T-helper 2 cell treated with Interferon-gamma antibody and Interleukin-4, amounts not matched to agents 100 ng/mL and 5 ng/mL, for 36 hours (primary cell): ENCODE measurements around the gene AHCYL1. TPM values are rescaled to one million over a fixed set of nuclear protein-coding genes. Genes with fewer than 3 reads are reported as not detected.
"Not testable (repeated sequence)": the region's sequence is repeated elsewhere in the genome, so short reads cannot be mapped to it uniquely, and the experiment has no call there.

Source experiments
- intact Hi-C: fragments of 100-400 bp; cut with micrococcal nuclease; formaldehyde crosslinking; loops from one replicate; pipeline ENCODE4 v1.15.1; 2023
- total RNA-seq: library from RNA; stranded (reverse); gene quantifications from 2 replicates; pipeline ENCODE4 v1.2.3, GENCODE V29; 2022

The AHCYL1 gene
- 52.9 and 60.6 TPM in 2 replicates for total RNA-seq

DNA sequence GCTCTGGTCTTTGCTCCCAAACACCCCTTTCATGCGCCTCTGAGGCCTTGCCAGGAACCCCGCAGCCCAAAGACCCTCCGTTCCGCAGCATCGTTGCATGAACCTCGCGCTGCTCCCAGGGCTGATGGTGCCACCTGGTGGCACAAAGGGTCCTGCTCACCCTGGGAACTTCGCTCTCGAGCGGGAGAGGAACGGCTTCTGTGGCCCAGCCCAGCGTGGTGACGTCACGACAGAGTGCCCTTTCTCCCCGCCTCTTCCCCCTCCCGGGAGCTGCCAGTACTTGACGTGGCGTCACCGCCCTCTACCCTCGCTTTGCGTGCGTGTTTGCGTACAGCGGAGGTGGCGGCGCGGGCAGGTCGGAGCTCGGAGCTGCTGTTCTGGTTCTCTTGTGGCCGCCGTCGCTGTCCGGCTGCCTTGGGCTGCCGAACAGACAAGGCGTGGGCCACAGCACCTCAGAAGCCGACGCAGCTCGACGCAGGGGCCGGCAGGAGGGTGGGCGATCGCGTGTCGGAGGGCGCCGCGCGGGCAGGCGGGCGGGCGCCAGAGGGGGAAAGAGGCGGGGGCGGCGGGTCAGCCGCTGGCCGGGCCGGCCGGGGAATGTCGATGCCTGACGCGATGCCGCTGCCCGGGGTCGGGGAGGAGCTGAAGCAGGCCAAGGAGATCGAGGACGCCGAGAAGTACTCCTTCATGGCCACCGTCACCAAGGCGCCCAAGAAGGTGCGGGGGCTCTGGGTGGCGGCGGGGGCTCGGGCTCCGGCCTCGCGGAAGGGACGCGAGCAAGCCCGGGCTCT is at the start of gene AHCYL1:
AHCYL1 (plus strand) TSS at position 310 of the 791 bp plus-strand sequence; CDS start at position 598, 288 bp downstream.
- intact Hi-C loops, result loop anchor here (1.0 to 5.0 kb wide), 7 partner anchors 26 to 438 kb away; partner anchors contain the start of gene STRIP1

DNA sequence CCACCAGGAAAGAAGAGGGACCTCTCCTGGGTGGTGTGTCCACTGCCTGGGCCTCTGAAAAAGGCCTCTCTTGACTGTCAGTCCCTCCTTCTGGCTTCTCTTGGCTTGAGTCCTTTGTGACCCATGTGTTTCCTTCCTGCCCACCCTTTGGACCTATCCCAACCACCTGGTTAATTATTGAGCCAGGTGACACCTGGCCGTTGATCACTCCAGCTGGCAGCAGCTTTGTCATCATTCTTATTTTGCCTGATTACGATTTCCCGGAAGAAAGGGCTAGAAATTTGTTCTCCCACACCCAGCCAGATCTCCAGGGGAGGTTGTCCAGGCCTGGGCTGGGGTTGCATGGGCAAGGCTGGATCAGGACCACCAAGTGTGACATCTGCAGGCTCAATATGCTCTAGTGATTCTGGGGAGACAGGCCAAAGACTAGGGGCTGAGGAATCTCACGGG is 49.1 kb upstream of the AHCYL1 start:
- intact Hi-C loops, result no loop called here

DNA sequence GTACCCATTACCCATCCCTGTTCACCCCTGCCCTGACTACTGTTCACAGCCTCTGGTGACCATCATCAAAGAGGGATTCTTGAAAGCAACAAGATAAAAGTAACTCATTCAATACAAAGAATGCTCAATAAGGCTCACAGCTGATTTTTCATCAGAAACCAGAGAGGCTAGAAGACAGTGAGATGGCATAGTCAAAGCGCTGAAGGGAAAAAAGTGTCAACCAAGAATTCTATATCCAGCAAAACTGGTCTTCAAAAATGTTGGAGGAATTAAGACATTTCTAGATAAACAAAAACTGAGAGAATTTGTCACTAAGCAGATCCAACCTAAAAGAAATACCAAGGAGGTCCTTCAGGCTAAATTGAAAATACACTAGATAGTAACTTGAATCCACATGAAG is 46.8 kb upstream of the AHCYL1 start:
- intact Hi-C loops, result no loop called here

DNA sequence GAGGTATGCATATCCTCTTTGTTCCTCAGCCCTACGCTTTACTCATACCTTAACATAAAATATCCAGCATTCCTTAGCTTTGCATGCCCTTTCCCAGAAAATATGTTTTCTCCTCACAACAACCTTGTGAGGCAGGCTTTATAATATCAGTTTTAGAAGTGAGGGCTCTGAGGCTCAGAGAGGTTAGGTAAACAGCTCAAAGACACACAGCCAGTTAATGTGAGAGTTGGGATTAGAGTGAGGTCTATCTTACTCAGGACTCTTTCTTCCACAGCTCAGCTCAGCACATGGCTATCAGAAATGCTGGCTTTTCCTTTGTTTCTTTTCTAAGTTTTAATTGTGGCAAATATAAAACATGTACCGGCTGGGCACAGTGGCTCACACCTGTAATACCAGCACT is 46.0 kb upstream of the AHCYL1 start:
- intact Hi-C loops, result no loop called here

DNA sequence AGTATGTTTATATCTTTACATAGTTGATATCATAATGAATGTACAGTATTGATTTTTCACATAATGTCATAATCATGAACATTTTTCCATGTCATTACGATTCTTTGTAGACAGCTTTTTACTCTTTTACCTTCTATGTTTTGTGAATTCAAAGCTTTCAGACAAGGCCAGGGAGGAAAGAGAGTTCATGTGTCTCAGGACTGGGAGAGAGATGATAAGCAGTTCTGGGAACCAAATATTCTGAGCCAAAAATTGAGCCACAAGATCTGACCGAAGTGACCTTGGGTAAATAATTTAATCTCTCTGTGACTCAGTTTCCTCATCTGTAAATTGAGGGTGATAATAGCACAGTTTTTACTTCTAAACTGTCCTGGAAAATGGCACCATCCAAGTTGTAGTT is 42.1 kb upstream of the AHCYL1 start:
- intact Hi-C loops, result no loop called here

DNA sequence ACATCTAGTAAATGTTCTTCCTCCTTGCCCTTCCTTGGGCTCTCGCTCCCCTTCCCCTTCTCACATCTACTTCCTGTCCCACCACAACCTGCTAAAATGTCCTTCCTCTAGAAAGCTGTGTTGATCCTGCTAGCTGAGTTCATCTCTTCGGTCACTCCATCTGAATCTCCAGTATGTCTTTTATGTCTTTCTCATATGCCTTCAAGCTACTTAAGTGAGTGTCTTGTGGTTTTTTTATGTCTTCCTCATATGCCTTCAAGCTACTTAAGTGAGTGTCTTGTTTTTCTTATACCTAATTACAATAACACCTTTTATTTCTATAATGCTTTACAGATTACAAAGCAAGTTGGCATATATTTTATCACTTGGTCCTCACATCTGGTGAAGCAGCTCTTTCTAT is 40.0 kb upstream of the AHCYL1 start:
- intact Hi-C loops, result no loop called here

DNA sequence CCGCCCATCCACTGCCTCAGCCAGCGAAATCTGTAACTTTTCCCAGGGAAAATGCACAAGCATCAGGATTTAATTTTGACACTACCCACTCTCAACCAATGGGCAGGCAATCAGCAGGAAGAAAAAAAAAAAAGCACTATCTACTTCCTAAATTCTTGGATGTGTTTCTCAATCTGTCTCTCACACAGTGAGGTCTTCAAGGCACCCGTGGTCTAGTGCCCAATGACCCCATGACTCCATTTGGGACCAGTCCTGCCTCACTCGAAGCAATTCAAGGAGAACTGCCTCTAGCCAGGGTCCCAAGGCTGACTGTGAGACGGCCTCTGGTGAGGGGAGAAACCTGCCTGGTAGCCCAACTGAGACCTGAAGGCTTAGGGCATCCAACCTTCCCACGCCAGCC is 38.1 kb upstream of the AHCYL1 start:
- intact Hi-C loops, result no loop called here

DNA sequence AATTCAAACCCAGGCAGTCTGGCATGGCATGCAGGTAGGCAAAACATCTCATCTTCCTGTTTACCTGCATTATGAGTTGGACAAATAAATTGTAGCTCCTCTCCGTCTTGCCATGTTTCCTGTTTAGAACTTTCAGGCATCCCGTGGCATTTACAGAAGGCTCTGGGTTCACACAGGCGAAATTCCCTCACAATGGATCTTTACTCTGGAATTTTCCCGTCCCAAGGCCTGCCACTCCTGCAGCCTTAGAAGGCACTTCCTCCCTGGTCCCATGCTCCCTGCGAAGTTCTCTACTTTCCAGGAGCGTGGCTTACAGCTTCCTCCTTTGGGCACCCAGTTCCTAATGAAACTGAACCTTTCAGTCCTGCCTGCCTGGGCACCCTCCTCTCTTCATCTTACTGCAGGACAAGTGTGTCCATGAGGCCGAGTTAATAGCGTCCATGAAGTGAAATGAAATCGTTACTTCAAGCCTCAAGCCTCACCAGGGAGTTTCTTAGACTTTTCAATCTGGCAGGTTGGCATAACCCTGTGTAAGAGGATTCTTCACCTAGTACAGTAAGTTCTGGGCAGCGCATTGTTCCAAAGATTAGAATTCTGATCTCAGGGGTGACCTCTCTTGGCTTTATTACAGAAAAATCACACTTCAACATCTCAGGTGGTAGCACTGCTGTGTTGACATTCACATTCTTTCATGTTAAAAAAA is 36.8 kb upstream of the AHCYL1 start:
- intact Hi-C loops, result no loop called here

DNA sequence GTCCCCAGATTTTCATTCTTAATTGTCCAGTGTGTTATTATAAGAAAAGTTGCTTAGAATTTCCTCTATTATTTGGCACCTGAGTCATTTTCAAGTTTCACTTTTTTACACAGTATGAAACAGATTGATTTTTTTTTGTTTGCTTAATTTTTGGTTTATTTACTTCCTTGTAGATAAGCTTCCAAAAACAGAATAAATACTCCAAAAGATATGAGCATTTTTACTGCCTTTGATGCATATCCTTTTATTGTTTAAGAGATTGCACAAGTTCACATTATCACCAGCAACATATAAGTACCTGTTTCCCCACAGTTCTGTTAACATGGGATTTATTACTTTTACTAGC is 36.3 kb upstream of the AHCYL1 start:
- intact Hi-C loops, result no loop called here

DNA sequence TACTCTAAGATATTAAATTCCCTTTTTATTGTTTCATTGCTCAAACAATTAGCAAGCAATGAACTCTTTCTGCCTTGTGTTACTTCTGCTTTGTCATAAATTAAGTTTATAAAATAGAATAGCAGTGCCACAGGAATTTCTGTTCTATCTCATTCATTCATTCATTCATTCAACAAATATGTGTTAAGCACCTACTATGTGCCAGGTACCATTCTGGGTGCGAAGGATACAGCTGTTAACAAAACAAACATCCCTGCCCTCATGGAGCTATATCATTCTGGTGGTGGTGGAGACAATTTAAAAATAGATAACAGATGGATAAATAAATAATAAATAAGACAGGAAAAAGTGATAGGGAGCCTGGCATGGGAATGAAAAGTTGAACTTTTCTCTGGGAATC is 34.5 kb upstream of the AHCYL1 start:
- intact Hi-C loops, result no loop called here

DNA sequence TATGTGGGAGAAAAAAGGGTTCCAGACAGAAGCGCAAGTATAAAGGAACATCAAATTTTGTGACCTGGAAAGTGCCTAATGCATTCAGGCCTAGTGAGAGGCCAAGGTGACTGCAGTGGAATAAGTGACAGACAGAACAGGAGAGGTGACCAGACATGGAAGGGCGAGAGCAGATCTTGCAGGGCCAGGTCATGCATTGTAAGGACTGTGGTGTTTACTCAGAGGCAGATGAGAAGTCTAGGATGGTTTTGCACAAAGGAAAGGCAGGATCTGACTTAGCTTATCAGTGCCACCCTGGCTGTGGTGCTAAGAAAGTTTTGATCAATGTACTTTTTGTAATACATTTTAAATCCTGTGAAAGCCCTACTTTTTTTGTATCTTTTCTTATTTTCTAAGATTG is 34.1 kb upstream of the AHCYL1 start:
- intact Hi-C loops, result no loop called here

DNA sequence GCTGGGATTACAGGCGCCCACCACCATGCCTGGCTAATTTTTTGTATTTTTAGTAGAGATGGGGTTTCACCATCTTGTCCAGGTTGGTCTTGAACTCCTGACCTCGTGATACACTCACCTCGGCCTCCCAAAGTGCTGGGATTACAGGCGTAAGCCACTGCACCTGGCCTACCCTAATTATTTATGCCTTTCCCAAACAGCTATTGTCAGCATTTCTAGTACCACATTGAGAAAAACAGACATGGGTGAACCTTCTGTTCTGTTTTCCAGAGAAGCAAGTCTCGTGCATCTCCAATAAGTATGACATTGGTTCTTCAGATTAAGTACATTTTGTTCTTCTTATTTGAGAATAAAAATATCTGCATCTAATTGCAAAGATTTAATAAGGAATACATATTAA is 33.1 kb upstream of the AHCYL1 start:
- intact Hi-C loops, result not testable (repeated sequence)

DNA sequence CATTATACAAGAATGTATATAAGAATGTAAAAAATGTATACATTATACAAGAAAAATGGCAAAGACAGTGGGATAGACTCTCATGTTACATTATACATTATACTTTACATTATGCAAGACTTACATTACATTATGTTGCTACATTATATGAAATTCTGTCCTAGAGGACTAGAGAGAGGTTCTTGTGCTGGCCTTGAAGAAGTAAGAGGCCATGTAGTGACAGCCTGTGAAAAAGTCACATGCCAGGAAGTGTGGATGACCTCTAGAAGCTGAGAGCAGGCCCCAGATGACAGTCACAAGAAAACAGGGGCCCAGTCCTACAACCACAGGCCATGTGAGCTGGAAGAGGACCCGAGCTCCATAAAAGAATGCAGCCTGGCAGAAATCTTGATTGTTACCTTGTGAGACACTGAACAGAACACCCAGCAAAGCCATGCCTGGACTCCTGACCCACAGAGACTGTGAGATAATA is 30.5 kb upstream of the AHCYL1 start:
- intact Hi-C loops, result no loop called here

DNA sequence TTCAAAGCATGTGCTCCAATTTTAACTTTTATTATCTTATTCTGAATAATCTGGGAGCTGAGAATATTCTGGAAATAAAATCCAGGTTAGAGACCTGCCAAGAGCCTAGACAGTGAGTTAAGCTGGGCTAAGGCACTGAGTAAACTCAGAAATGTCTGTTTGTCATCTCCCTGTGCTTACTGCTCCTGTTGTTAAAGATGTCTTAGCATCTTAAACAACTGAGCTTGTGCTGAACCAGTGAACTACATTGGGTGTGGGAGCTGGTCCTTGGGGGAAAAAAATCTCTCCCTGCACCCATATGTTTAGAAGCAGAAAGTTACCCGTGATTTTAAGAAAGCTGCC is 25.0 kb upstream of the AHCYL1 start:
- intact Hi-C loops, result no loop called here

DNA sequence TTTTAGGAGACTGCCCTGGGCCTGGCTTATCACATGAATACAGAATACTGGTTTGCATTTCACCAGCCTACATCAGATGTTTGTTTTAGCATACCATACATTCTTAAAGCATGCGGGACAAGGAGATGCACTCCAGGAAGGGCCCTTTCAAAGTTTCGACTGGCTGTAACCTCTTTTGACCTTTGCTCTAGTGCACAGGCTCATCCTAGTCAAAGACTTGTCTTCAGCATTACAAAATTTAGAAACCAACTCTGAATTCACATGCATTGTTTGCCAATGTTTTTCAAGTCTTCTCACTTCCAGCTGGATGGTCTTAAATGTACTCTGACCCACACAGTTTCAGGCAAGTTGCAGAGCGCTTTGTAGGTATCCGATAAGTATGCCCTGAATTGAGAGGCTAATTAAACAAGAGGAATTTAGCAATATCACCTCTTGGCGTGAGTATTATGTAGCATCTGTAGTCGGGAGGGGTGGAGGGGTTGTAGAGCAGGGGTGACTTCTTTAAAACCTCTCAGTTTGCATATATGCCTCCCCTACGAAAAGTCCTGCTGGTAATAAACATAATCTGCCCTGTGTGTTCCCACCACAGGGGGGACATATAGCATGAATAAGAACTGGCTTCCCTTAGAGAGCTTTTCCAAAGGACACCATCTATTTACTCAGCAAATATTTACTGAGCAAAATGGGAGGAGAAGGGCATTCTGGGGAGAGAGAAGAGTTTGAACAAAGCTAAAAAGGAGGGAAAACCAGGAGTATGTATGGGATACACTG is 24.4 kb upstream of the AHCYL1 start:
- intact Hi-C loops, result no loop called here

DNA sequence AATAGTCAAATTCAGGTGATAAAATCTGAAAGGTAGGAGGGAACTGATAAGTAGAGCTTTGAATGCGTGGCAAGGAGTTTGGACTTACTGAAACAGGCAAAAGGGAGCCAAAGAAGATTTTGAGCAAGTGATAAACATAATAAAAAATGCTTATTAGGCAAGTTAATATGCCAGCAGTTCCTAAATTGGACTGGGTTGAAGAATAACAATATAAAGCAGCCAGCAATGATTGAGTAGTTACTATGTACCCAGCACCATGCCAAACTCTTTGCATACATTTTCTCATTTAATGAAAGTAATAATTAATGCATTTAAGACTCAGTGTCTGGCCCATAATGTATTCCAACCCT is 23.8 kb upstream of the AHCYL1 start:
- intact Hi-C loops, result no loop called here

DNA sequence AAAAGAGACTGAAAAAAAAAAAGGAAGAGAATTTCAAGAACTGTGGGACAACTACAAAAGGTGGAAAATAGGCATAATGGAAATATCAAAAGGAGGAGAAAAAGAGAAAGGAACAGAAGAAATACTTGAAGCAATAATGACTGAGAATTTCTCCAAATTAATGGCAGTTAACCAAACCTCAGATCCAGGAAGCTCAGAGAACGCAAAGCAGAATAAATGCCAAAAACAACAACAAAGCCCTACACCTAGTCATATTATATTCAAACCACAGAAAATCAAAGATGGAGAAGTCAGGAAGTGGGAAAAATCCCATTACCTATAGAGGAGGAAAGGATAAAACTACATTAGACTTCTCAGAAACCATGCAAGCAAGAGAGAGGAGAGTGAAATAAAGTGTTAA is 20.7 kb upstream of the AHCYL1 start:
- intact Hi-C loops, result no loop called here

DNA sequence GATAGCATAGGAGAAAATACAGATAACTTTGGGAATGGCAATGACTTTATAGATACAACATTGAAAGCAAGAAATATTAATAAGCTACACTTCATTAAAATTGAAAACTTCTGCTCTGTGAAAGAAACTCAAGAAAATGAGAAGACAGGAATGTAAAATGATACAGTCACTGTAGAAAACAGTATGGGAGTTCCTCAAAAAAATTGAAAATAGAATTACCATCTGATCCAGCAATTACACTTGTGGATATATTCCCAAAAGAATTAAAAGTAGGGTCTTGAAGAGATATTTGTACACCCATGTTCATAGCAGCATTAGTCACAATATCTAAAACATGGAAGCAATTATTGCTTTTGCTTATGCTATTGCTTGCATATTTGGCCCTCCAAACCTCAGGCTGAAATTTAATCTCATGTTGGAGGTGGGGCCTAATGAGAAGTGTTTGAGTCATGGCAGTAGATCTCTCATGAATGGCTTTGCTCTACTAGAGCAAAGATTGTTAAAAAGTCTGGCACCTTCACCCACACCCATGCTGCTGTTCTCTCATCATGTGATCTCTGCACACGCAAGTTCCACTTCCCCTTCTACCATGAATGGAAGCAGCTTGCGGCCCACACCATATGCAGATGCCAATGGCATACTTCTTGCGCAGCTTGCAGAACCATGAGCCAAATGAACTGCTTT is 15.3 kb upstream of the AHCYL1 start:
- intact Hi-C loops, result no loop called here

DNA sequence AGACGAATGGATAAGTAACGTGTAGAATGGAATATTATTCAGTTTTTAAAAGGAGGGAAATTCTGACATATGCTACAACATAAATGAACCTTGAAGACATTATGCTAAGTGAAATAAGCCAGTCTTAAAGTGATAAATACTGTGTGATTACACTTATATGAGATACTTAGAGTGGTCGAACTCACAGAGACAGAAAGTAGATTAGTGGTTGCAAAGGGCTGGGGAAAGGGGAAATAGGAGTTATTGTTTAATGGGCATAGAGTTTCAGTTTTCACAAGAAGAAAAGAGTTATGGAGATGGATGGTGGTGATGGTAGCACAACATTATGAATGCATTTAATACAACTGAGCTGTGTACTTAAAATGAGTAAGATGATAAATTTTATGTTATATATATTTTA is 14.7 kb upstream of the AHCYL1 start:
- intact Hi-C loops, result no loop called here

DNA sequence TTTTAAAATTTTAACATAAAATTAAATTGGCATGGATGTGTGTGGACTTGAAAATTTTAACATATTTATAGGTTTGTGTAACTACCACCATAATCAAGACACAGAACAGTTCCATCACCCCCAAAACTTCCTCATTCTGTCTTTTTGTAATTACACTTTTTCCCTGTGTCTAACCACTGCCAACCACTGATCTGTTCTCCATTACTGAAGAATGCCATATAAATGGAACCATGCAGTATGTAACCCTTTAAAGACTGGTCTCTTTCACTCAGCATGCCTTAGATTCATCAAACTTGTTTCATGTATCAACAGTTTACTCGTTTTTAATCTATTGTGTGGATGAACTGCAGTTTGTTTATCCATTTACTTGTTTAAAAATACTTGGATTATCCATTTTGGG is 13.0 kb upstream of the AHCYL1 start:
- intact Hi-C loops, result no loop called here

DNA sequence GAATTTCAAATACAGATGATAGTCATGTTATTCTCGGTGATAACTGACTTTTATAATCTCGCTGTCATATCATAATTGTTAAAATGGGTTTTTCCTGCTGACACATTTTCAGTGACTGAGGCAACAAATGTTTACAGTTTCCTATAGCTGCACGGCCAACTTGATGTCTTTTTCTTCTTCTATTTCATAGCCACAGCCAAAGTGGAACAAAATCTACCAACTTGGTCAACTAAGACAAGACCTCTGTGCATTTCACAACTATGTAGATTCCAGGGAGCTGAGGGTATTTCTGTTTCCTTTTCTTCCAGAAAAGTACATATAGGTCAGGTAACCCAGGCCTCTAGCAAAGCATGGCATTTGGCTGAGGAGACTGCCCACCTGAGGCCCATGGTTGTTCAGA is 10.4 kb upstream of the AHCYL1 start:
- intact Hi-C loops, result no loop called here

DNA sequence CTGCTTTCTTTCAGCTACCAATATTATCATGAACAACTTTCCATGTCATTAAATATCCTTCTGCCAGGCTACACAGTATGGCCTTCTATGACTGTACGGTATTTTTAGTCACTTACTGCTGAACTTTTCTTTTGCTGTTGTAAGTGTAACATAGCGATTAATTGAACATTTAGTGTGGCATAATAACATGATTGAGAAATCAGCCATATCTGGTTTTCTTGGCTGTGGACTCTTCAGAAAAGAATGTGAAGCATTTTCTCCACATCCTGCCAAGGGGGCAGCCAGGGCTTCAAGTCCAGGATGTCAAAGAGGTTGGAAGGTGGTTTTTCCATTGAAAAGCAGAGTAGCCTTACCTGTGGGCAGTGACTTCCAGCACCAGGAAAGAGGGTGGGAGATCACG is 8.8 kb upstream of the AHCYL1 start:
- intact Hi-C loops, result no loop called here
